Activated naive CD4-positive, alpha-beta T cell treated with anti-CD3 and anti-CD28 coated beads, Interleukin-2, amount 50 U/mL, for 24 hours (primary cell): Measurements from ENCODE around the gene HOXB8.

ENCODE experiments used
- H3K27ac Mint-ChIP-seq: one replicate; pipeline ENCODE4 v1.8.0; 2021; ENCODE audit warnings: mild to moderate bottlenecking, mixed read lengths
- H3K27me3 Mint-ChIP-seq: one replicate; pipeline ENCODE4 v1.8.0; 2021; ENCODE audit warnings: mixed read lengths
- H3K36me3 Mint-ChIP-seq: one replicate; pipeline ENCODE4 v1.8.0; 2021; ENCODE audit warnings: mixed read lengths
- H3K4me1 Mint-ChIP-seq: one replicate; pipeline ENCODE4 v1.8.0; 2021; ENCODE audit warnings: mixed read lengths
- H3K4me3 Mint-ChIP-seq: one replicate; pipeline ENCODE4 v1.8.0; 2021; ENCODE audit warnings: mild to moderate bottlenecking, mixed read lengths
- H3K9me3 Mint-ChIP-seq: one replicate; pipeline ENCODE4 v1.8.0; 2021; ENCODE audit warnings: mixed read lengths

Gene HOXB8

GRCh38 chr17:48609033-48609432, 6.1 kb downstream of the HOXB8 start:
- peaks cover 54% of the 10 kb centered on the region for H3K27me3 Mint-ChIP-seq
- H3K4me3 Mint-ChIP-seq = peak overlapping the region; percentile 27
- no peaks in the 10 kb centered on the region for H3K9me3 Mint-ChIP-seq
- H3K36me3 Mint-ChIP-seq = no peaks in the 10 kb centered on the region
- H3K4me1 Mint-ChIP-seq = peaks cover 42% of the 10 kb centered on the region
- H3K27ac Mint-ChIP-seq = no peak overlapping the region

- H3K4me1 Mint-ChIP-seq = peaks cover 39% of the 10 kb centered on the region
- H3K9me3 Mint-ChIP-seq = no peaks in the 10 kb centered on the region
- H3K4me3 Mint-ChIP-seq = no peak overlapping the region
- H3K27me3 Mint-ChIP-seq = peaks cover 53% of the 10 kb centered on the region
- no peak overlapping the region for H3K27ac Mint-ChIP-seq
- H3K36me3 Mint-ChIP-seq = no peaks in the 10 kb centered on the region
These were observed 6.6 kb downstream of the HOXB8 start for GRCh38 chr17:48608494-48608834.

- Mint-ChIP-seq H3K36me3 (no peaks in the 10 kb centered on the region), H3K27me3 (peaks cover 59% of the 10 kb centered on the region), H3K4me1 (peaks cover 31% of the 10 kb centered on the region), H3K4me3 (no peak overlapping the region), H3K27ac (no peak overlapping the region), H3K9me3 (no peaks in the 10 kb centered on the region)
These were observed 8.0 kb downstream of the HOXB8 start for GRCh38 chr17:48606892-48607614.

GRCh38 chr17:48605991-48606891, 8.9 kb downstream of the HOXB8 start:
- H3K4me3 Mint-ChIP-seq = no peak overlapping the region
- no peaks in the 10 kb centered on the region for H3K9me3 Mint-ChIP-seq
- no peak overlapping the region for H3K27ac Mint-ChIP-seq
- H3K4me1 Mint-ChIP-seq = peaks cover 24% of the 10 kb centered on the region
- peaks cover 62% of the 10 kb centered on the region for H3K27me3 Mint-ChIP-seq
- H3K36me3 Mint-ChIP-seq = no peaks in the 10 kb centered on the region

GRCh38 chr17:48605409-48605919, 9.6 kb downstream of the HOXB8 start:
- Mint-ChIP-seq H3K36me3 (no peaks in the 10 kb centered on the region), H3K27ac (no peak overlapping the region), H3K27me3 (peaks cover 65% of the 10 kb centered on the region)

GRCh38 chr17:48604770-48605329, 10.2 kb downstream of the HOXB8 start, which contains the start of gene HOXB6:
Gene HOXB6, minus strand, starts transcription at chr17:48604986. Its CDS starts 6,836 bp downstream, at chr17:48598150.
- peaks cover 19% of the 10 kb centered on the region for H3K4me1 Mint-ChIP-seq
- no peaks in the 10 kb centered on the region for H3K36me3 Mint-ChIP-seq
- no peak within 1 kb of the TSS for H3K4me3 Mint-ChIP-seq
- no peaks in the 10 kb centered on the region for H3K9me3 Mint-ChIP-seq
- H3K27ac Mint-ChIP-seq = peak within 1 kb of the TSS; percentile 30
- peaks cover 71% of the 10 kb centered on the region for H3K27me3 Mint-ChIP-seq

More at GRCh38 chr17:48605409-48605919, 9.6 kb downstream of the HOXB8 start:
- Mint-ChIP-seq H3K9me3 (no peaks in the 10 kb centered on the region), H3K4me3 (no peak overlapping the region), H3K4me1 (peaks cover 19% of the 10 kb centered on the region)

GRCh38 chr17:48603959-48604769, 10.9 kb downstream of the HOXB8 start:
- Mint-ChIP-seq H3K36me3 (no peaks in the 10 kb centered on the region), H3K27ac (no peak overlapping the region), H3K27me3 (peaks cover 76% of the 10 kb centered on the region), H3K4me1 (peaks cover 19% of the 10 kb centered on the region), H3K9me3 (no peaks in the 10 kb centered on the region), H3K4me3 (no peak overlapping the region)

GRCh38 chr17:48601539-48602425, 13.3 kb downstream of the HOXB8 start:
- H3K4me1 Mint-ChIP-seq = peaks cover 35% of the 10 kb centered on the region
- H3K36me3 Mint-ChIP-seq = no peaks in the 10 kb centered on the region
- no peaks in the 10 kb centered on the region for H3K9me3 Mint-ChIP-seq
- no peak overlapping the region for H3K4me3 Mint-ChIP-seq
- peaks cover 78% of the 10 kb centered on the region for H3K27me3 Mint-ChIP-seq
- H3K27ac Mint-ChIP-seq = no peak overlapping the region

GRCh38 chr17:48601207-48601538, 13.9 kb downstream of the HOXB8 start:
- Mint-ChIP-seq H3K36me3 (peaks cover 2% of the 10 kb centered on the region), H3K27ac (peak overlapping the region; percentile 46), H3K4me1 (peaks cover 41% of the 10 kb centered on the region), H3K9me3 (no peaks in the 10 kb centered on the region), H3K27me3 (peaks cover 78% of the 10 kb centered on the region), H3K4me3 (no peak overlapping the region)

- no peak overlapping the region for H3K4me3 Mint-ChIP-seq
- H3K27me3 Mint-ChIP-seq = peaks cover 81% of the 10 kb centered on the region
- peaks cover 48% of the 10 kb centered on the region for H3K4me1 Mint-ChIP-seq
- no peak overlapping the region for H3K27ac Mint-ChIP-seq
- H3K9me3 Mint-ChIP-seq = no peaks in the 10 kb centered on the region
- peaks cover 2% of the 10 kb centered on the region for H3K36me3 Mint-ChIP-seq
These were observed 14.6 kb downstream of the HOXB8 start for GRCh38 chr17:48600244-48601098.

GRCh38 chr17:48599354-48599753, 15.7 kb downstream of the HOXB8 start:
- Mint-ChIP-seq H3K27me3 (peaks cover 80% of the 10 kb centered on the region), H3K36me3 (peaks cover 2% of the 10 kb centered on the region), H3K27ac (no peak overlapping the region), H3K4me1 (peaks cover 44% of the 10 kb centered on the region), H3K9me3 (no peaks in the 10 kb centered on the region), H3K4me3 (no peak overlapping the region)

- no peaks in the 10 kb centered on the region for H3K9me3 Mint-ChIP-seq
- H3K27ac Mint-ChIP-seq = no peak overlapping the region
- H3K36me3 Mint-ChIP-seq = peaks cover 2% of the 10 kb centered on the region
- peaks cover 41% of the 10 kb centered on the region for H3K4me1 Mint-ChIP-seq
- peaks cover 80% of the 10 kb centered on the region for H3K27me3 Mint-ChIP-seq
- peak overlapping the region; percentile 93 for H3K4me3 Mint-ChIP-seq
These were observed 16.4 kb downstream of the HOXB8 start for GRCh38 chr17:48598736-48599135.

GRCh38 chr17:48597778-48598631, 17.1 kb downstream of the HOXB8 start:
- H3K4me1 Mint-ChIP-seq = peaks cover 41% of the 10 kb centered on the region
- no peaks in the 10 kb centered on the region for H3K9me3 Mint-ChIP-seq
- peaks cover 2% of the 10 kb centered on the region for H3K36me3 Mint-ChIP-seq
- peak overlapping the region; percentile 93 for H3K4me3 Mint-ChIP-seq
- H3K27ac Mint-ChIP-seq = no peak overlapping the region
- peaks cover 79% of the 10 kb centered on the region for H3K27me3 Mint-ChIP-seq
